ENCODE measurements around the gene HK3.
A peak's percentile ranks its signal among the peaks of the same experiment; 100 is the strongest.

Gene HK3, protein sequence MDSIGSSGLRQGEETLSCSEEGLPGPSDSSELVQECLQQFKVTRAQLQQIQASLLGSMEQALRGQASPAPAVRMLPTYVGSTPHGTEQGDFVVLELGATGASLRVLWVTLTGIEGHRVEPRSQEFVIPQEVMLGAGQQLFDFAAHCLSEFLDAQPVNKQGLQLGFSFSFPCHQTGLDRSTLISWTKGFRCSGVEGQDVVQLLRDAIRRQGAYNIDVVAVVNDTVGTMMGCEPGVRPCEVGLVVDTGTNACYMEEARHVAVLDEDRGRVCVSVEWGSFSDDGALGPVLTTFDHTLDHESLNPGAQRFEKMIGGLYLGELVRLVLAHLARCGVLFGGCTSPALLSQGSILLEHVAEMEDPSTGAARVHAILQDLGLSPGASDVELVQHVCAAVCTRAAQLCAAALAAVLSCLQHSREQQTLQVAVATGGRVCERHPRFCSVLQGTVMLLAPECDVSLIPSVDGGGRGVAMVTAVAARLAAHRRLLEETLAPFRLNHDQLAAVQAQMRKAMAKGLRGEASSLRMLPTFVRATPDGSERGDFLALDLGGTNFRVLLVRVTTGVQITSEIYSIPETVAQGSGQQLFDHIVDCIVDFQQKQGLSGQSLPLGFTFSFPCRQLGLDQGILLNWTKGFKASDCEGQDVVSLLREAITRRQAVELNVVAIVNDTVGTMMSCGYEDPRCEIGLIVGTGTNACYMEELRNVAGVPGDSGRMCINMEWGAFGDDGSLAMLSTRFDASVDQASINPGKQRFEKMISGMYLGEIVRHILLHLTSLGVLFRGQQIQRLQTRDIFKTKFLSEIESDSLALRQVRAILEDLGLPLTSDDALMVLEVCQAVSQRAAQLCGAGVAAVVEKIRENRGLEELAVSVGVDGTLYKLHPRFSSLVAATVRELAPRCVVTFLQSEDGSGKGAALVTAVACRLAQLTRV

DNA sequence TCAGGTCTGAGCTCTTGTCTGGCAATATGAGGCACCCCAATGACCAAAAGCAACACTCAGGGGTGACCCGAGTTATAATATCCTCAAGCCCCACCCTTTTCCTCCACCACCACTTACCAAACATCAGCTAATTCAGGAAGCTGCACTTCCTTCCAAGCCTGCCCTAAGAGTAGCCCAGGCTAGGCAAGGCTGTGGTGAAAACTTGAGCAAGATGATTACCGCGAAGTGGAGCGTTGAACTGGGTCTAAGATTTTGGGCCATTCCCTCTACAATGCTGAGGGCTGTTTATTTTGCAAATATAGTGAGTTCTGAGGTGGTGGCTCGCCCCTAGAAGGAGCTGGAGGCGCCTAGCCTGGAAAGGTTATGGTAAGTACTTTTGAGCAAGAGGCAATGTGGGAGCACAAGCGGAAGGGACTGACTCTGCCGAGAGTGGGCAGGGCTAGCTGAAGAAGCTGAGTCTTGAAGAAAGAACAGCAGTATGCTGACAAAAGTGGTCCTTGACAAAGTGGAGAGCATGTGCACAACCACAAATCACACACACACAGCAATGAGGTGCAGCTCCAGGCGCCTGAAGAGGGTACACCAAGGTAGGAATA lies at the start of gene HK3:
HK3 (minus strand) TSS at position 51 of the 596 bp plus-strand sequence. CDS start 3,187 bp downstream, outside the sequence.
- DNase-seq = peak; percentile 1

DNA sequence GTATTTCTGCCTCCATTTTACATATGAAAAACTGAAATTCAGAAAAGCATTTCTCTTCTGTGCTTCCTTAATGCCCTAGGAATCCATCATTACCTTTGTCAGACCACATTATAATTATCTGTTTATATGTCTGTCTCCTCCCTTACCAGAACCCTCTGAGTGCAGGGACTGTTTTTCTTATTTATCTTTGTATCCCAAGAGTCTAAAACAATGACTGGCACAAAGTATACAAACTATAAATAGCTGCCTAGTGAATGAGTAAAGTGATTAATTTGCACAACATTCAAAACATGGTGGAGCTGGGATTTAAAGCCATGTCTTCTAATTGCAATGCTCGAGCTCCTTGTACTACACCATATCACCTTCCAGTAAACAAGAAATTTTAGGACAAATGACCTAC lies 49.3 kb upstream of the HK3 start:
- no peak for DNase-seq

DNA sequence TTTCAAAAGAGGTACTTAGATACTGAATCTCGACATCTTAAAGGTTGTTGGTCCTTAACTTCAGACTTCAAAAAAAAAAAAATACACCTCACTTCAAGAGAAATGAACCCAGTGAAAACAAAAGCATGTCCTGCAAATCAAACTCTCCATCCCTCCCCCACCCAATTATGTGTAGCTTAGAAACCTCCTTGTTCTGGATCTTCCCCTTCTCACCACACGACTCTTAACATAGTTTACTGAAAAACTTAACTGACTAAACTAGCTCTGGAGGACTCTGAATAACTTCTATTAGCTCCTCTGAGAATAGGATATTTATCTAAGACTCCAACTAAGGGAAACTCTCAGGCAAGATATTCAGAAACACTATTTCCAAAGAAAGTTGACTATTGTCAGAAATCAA lies 48.7 kb upstream of the HK3 start:
- DNase-seq = no peak

DNA sequence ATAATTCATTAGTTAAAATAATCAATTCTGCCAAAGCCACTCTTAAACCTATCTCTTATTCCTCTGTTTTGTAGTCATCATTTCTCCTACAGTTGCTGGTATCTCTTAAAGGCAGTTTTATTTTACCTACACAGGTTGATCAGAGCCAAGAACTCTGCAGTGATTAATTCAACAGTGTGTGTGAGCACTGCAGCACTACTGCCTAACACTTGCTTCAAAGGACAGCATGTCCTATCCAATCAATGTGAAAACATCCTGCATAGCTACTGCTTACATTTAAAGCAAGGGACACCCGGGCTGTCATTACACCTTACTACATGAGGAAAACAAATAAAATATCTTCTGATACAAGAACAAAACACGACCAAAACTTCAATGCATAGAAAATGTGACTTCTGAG lies 45.1 kb upstream of the HK3 start:
- no peak for DNase-seq

DNA sequence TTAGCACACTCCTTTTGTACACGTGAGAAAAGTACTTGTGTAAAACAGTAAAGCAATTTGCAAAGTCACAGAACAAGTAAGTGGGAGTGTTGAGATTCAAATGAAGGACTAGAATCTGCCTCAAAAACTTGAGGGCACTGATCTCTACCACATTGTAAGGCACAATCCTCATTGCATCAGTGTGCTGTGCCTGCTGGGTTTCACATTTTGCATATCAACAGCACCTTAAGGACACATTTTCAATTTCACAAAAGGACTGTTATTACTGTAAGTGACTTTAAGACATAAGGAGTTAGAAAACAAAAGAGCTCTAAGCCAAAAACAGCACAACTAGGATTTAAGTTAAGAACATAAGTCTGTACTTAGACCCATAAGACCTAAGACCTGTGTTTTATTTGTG lies 44.7 kb upstream of the HK3 start:
- no peak for DNase-seq

DNA sequence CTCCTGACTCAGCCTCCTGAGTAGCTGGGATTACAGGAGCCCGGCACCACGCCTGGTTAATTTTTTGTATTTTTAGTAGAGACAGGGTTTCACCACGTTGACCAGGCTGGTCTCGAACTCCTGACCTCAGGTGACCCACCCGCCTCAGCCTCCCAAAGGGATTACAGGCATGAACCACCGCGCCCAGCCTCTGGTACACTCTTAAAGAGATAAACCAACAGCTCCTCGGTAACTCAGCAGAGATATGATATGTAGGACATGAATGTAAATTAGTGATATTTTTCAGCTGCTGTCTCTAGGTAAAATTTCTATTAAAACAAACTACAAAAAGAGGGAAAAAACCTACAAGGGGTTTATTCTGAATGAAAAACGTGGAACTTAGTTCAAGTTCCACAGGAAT lies 42.8 kb upstream of the HK3 start:
- no peak for DNase-seq

DNA sequence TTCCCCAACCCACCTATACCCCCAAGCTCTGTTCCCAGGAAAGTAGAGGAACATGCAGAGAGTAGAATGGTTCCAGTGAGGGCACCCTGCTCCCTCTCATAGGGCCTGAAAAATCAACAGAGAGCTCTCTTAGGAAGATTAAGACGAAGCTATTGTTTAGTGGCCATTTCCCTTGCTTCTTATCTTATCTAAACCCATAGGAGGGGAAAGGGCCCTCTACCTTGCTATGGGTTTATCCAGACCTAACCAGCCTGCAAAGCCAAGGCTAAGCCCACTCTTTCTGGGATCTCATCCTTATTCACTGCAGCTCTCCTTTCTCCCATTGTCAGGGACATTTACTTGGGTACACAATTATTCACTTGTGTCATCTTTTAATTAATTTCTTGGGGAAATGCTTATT lies 39.3 kb upstream of the HK3 start:
- DNase-seq = no peak

DNA sequence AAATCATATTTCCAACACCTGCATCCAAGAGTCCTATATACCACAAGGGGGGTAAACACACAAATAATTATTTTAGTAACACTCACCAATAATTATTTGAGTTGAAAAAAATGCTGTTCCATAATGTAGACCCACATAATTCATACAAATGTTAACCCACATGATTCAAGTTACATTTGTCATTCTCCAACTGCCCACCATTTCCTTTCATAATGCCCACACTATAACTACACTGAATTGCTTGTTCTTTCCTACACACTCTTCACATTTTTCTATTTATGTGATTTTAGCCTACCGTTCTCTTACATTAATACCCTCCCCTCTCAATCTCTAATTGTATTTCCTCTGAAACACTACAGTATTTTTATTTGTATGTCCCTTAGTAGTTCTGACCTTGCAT lies 35.9 kb upstream of the HK3 start:
- no peak for DNase-seq

DNA sequence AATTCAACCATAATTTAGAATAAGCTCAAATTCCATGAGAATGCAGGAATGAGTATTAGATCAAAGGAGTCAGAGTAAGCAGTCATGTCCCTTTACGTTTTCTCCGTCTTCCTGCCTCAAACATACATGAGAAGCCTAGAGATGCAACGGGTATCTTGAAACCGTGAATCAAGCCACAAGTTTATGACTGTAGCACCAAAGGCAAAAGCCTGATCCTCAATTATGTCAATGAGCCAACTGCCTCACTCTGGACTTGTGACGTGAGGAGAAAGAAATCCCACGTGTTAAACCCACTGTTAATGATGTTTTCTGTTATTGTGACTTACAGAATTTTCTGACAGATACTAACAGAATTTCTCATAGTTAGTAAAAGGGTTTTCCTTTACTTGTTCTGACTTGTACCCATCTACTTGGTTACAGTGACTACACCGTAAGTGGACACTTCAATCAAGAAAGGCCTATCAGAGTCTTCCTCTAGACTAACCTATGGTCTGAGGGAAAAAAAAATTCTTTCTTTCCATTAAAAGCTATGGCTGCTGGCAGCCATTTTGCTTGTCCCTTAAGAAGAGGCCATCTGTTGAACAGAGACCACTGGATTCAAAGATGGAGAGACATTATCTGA lies 35.3 kb upstream of the HK3 start:
- DNase-seq = no peak

DNA sequence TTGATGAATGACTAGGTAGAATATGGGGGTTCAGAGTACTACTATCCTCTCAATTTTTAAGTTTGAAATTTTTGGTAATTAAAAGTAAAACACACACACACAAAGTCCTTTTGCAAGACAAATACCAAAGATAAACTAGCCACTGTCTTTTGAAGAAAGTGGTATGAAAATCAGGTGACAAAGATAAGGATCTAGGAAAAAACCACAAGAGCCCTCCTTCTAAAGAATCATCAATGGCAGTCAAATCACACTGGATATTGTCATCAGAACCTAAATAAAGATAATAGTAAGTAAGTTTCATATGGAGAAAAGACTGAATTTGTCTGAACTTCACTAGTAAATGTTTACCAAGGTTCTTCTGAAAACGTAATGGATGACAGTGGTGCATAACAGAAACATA lies 30.5 kb upstream of the HK3 start:
- DNase-seq = no peak

DNA sequence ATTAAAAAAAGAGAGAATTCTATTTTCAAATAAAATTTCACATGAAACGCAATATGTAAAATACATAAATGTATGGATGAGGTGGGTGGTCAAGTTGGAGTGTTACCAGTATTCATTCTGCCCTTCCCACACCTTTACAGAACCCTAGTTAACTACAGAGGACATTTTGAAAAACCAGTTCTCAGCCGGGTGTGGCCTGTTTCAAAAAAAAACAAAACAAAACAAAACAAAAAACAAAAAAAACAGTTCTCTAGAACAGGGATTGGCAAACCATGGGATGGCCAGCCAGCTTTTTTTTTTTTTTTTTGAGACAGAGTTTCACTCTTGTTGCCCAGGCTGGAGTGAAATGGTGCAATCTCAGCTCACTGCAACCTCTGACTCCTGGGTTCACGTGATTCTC lies 28.4 kb upstream of the HK3 start:
- DNase-seq = no peak

DNA sequence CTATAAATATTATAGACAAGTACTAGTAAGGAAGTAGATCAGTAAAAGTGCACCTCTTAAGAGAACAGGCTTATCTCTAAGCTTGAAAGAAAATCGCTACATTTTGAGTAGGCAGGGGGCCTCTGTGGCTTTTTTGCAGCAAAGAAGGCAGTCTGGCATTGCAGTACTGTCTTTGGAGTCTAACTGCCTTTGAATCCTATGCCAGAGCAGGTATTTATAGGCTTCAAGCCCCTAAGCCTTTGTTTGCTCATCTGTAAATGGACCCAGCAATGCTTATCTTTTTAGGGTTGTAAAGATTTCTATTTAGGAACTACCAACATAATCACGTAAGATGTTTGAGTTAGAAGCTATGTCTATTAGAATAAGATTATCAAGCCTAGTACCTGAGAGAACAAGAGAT lies 23.7 kb upstream of the HK3 start:
- DNase-seq = no peak

DNA sequence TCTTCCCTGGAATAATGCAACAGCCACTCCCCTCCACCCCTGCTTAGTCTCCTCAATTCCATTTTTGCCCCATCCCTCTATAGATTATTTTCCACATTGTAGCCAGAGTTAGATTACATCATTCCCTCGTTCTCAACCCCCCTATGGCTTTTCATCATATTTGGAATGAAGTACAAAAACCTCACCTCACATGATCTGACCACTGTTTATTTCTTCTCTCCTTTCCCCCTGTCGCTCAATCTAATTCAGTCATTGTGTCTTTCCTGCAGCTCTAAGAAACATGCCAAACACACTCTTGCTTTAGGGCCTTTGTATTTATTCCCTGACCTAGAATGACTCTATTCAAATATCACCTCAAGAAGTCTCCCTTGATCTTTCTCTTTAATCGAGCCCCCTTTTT lies 22.6 kb upstream of the HK3 start:
- DNase-seq = no peak

DNA sequence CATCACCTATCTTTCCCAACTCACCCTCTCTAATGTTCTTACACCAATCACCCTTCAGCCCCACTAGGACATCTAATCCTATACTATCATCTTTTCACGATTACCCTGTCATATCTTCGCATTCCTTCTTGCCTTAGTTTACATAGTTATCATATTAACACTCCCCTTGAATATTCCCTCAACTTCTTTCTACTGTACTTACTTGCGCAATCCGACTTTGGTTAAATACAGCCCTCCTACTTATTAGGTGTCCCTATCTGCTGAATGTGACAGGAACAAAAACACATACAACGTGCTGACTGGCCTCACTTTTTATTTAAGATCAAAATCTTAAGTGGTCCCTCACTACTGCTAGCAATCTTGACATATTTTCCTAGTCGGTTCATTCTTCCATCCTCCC lies 19.5 kb upstream of the HK3 start:
- DNase-seq = no peak

DNA sequence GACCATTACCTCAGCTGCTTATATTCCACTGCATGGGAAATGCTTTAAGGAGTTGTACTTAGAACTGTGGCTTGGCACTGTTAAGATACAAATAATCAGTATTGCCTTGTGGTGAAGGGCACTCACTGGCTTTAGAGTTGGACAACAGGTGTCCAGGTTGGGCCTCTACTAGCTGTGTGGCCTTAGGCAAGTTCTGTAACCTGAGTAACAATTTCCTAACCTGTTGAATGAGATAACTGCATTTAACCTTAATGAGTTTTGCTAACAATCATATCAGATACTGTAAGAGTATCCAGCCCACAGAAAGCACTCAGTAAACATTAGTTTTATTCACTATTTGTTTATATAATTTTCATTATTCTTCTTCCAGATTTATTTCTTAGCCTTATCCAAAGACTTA lies 17.2 kb upstream of the HK3 start:
- DNase-seq = peak; percentile 63

DNA sequence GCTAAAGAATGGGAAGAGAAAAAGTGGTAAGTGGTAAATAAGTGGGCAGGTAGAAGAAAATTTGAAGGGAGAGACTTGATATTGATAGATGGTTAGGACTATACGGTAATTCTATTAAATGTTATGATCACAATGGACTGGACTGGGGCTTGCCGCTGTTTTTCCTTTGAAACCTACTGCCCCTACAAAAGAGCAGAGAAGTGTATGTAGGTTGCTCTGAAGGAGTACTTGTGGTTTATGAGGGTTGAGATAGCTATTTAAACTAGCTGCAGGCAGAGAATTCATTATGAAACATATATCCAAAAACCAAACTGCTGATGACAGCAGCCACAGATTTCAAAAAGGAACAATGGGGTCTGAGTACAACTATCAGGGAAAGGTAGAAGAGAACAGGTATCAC lies 16.8 kb upstream of the HK3 start:
- peak; percentile 63 for DNase-seq

DNA sequence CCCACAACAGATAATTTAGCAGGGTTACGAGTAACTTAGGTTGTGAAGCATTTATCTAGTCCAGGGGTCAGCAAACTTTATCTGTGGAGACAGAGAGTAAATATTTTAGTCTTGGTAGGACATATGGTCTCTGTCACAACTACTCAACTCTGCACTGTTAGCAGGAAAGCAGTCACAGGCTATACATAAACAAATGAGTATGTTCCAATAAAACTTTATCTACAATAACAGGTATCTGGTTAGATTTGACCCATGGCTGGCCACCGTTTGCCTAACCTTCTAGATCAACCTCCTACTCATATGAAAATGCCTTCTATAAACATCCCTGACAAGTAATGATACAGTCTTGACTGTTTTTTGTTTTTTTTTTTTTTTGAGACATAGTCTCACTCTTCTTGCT lies 13.0 kb upstream of the HK3 start:
- DNase-seq = no peak

DNA sequence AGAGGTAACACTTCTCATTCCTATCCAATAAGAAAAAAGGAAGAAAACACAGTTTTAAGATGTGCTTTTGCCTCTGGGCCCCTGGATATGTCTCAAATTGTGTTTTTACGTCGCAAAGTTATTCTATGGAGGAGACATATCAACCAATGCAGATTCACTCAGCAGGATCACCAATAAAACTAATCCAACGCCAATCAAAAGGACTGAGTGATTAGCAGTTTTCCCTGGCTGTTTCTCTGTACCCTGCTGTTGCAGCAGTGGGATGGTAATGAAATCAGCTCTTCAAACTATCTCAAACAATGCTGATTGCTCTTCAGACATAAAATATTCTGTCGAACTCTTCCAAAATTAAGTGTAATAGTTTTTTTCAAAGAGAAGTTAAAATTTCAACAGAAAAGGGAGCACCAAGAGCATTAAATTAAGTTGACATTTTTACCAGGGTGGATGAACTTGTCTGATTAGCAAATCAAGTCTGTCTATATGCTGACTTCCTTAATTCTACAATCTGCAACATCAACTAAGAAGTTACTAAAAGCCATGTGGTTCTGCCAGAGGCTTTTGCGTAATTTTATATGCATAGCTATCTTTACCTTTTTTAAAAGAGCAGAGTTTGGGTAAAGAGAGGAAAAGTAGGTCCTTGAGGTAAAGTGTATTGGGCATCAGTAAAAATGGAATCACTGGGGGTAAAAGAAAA lies 9.7 kb upstream of the HK3 start:
- DNase-seq = no peak

DNA sequence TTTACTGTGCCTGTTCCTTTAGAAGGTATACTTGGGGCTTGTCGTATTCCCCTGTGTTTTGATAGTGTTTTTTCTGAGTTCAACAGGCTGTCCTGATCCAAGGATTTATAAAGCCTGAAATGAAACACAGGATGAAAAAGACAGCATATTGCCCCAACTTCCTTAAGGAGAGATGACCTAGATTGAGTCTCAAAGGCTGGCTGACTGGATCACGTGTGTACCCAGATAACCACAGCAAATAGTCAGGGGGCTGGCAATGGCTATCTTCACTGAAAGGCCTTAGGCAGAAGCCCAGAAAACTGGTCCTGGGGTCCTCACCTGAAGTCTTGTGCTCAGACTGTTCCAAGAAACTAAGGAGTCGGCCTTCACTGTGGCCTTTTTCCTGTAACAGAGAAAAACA lies 7.7 kb upstream of the HK3 start:
- no peak for DNase-seq

DNA sequence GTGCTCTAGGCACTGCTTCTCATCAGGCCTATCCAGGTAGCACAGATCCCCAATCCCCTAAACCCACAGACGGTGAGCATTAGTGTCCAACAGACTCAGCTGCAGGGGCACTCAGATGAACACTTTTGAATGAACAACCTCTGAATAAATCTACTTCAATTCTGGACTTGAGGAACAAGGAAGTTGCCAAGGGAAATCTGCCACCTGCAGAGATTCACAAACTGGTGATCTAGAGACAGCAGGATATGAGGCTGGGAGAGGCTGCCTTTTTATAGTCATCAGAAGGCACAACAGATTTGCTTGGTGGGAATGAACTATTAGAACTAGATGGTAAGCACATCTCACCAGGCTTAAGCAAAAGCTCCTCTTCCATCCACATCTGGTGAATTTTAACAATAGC lies 7.0 kb upstream of the HK3 start:
- no peak for DNase-seq

DNA sequence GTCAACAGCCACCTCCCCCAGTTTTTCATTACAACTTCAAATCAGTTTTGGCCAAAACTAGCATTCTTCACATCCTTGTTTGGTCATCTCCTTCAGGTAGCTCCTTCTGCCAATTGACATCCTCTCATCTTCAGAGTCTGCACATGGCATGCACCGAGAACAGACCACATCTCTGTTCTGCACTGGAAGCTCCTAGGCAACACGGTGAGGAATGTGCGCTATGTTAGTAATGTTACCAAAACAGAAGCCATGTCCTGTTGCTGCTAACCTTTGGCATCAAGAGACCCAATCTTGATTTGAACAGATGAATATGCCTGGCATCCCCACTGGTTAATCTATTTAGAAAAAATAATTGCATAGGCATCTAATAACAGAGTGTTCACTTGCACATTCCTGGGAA lies 5.1 kb upstream of the HK3 start:
- no peak for DNase-seq

DNA sequence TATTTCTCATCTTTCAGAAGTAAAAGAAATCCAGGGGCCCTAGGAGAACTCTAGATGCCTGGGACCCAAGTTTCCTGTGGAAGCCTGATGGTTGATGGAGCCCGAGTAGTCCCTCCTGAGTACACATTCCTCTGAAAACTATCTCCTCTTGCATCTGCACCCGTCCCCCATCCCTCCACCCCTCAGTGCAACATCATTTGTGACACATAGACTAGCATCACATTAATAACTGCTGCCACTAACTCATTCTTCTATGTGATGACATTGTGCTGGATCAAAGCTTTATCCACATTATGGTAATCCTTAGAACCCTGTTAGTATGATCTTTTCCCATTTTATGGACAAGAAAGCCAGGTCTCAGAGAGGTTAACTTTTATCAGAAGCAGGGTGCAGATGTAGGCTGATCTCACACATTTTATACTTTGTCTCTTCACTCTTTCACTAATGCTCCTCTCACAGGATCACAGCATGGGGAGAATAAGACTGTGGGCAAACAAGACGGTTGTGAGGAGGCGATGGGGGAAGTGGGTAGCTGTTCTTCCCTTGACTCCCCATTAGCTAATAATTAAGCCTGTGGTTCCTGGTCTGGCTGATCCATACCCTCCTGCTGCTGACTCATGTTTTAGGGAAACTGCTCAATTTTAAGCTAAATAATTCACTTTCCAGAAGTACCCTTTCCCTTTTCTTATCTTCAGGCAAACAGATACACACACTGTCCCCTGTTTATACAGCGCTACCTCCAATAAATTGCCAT lies 3.9 kb upstream of the HK3 start:
- DNase-seq = no peak
